OCI-LY3 (cell line): Measurements from ENCODE around the gene INTS12.

ENCODE experiments used
- H2AFZ ChIP-seq: fragments of 200-600, 300-600 bp; shearing (Covaris generic); 2 replicates; pipeline ENCODE4 v1.6.0; 2014; ENCODE audit warnings: antibody characterized with exemption, low read depth, low read length
- H3K27ac ChIP-seq: fragments of 200-600, 300-600 bp; sonication (generic); 2 replicates; pipeline ENCODE4 v1.5.1; 2014; ENCODE audit warnings: mild to moderate bottlenecking, low read length, moderate library complexity, mixed read lengths
- H3K27me3 ChIP-seq: fragments of 200-600, 300-600 bp; sonication (generic); 2 replicates; pipeline ENCODE4 v1.6.1; 2014; ENCODE audit warnings: low read depth, low read length, mixed read lengths
- H3K36me3 ChIP-seq: fragments of 200-600, 300-600 bp; sonication (generic); replicated peaks from 2 replicates; pipeline ENCODE3; 2014; ENCODE audit warnings: low read depth, low read length, mixed read lengths
- H3K4me1 ChIP-seq: fragments of 300-600, 200-600 bp; sonication (generic); 2 replicates; pipeline ENCODE4 v1.6.1; 2014; ENCODE audit warnings: low read length, mixed read lengths
- H3K4me2 ChIP-seq: fragments of 200-600, 300-600 bp; sonication (generic); 2 replicates; pipeline ENCODE4 v1.6.1; 2014; ENCODE audit warnings: low read length, mixed read lengths
- H3K4me3 ChIP-seq: fragments of 300-600, 200-600 bp; sonication (generic); 2 replicates; pipeline ENCODE4 v1.5.1; 2014; ENCODE audit warnings: antibody characterized with exemption, mild to moderate bottlenecking, low read length, moderate library complexity
- H3K79me2 ChIP-seq: fragments of 300-600, 200-600 bp; shearing (Covaris generic); 2 replicates; pipeline ENCODE4 v1.6.1; 2014; ENCODE audit warnings: mild to moderate bottlenecking, low read length, mixed read lengths
- H3K9ac ChIP-seq: fragments of 300-600, 200-600 bp; shearing (Covaris generic); 2 replicates; pipeline ENCODE4 v1.6.0; 2014; ENCODE audit warnings: mild to moderate bottlenecking, low read length, moderate library complexity
- H3K9me3 ChIP-seq: fragments of 200-600, 300-600 bp; shearing (Covaris generic); 2 replicates; pipeline ENCODE4 v1.6.1; 2014; ENCODE audit warnings: low read length, mixed read lengths; ENCODE audit not compliant: insufficient read depth
- H4K20me1 ChIP-seq: fragments of 200-600, 300-600 bp; sonication (generic); 2 replicates; pipeline ENCODE4 v1.6.1; 2016; ENCODE audit warnings: low read length, mixed read lengths; ENCODE audit not compliant: insufficient read depth
- CTCF ChIP-seq: fragments of 200-600, 300-600 bp; sonication (generic); IDR thresholded peaks from 2 replicates; pipeline ENCODE4 v1.5.1; 2014; ENCODE audit warnings: antibody characterized with exemption, low read length, low read depth
- EZH2phosphoT487 ChIP-seq: fragments of 200-600 bp; shearing (Covaris generic); IDR thresholded peaks from 2 replicates; pipeline ENCODE4 v1.6.1; 2018; ENCODE audit warnings: antibody characterized with exemption, mixed run types, low read depth

The INTS12 gene

GRCh38 chr4:105661028-105661427 is 47.5 kb downstream of the INTS12 start:
- TF ChIP-seq EZH2phosphoT487: no peak
- TF ChIP-seq CTCF: no peak
- no peaks in the 10 kb centered on the region for H4K20me1 ChIP-seq
- no peak overlapping the region for H2AFZ ChIP-seq
- no peak overlapping the region for H3K4me2 ChIP-seq
- H3K27ac ChIP-seq: no peak overlapping the region
- H3K9me3 ChIP-seq: no peaks in the 10 kb centered on the region
- H3K36me3 ChIP-seq: no peaks in the 10 kb centered on the region
- no peaks in the 10 kb centered on the region for H3K27me3 ChIP-seq
- no peak overlapping the region for H3K9ac ChIP-seq
- H3K4me3 ChIP-seq: no peak overlapping the region
- no peaks in the 10 kb centered on the region for H3K79me2 ChIP-seq
- H3K4me1 ChIP-seq: peaks cover 17% of the 10 kb centered on the region

GRCh38 chr4:105659190-105659589 is 49.3 kb downstream of the INTS12 start:
- Histone ChIP-seq H4K20me1 (no peaks in the 10 kb centered on the region), H2AFZ (no peak overlapping the region; the same call in 1 of the 2 replicates), H3K27ac (no peak overlapping the region), H3K9ac (no peak overlapping the region), H3K36me3 (no peaks in the 10 kb centered on the region), H3K4me1 (peaks cover 17% of the 10 kb centered on the region), H3K4me2 (no peak overlapping the region), H3K9me3 (no peaks in the 10 kb centered on the region), H3K79me2 (no peaks in the 10 kb centered on the region), H3K27me3 (no peaks in the 10 kb centered on the region), H3K4me3 (no peak overlapping the region)
- TF ChIP-seq EZH2phosphoT487 (no peak), CTCF (no peak)

- Histone ChIP-seq H3K4me3 (no peak overlapping the region), H3K4me2 (no peak overlapping the region), H3K9me3 (no peaks in the 10 kb centered on the region), H3K9ac (no peak overlapping the region), H2AFZ (no peak overlapping the region), H3K79me2 (no peaks in the 10 kb centered on the region), H3K27ac (no peak overlapping the region), H3K4me1 (peaks cover 11% of the 10 kb centered on the region), H3K36me3 (no peaks in the 10 kb centered on the region), H3K27me3 (no peaks in the 10 kb centered on the region), H4K20me1 (no peaks in the 10 kb centered on the region)
- TF ChIP-seq CTCF (no peak), EZH2phosphoT487 (no peak)
Measured at GRCh38 chr4:105657117-105657765, 51.2 kb downstream of the INTS12 start.

GRCh38 chr4:105652286-105652888 is 56.1 kb downstream of the INTS12 start:
- Histone ChIP-seq H3K4me2 (no peak overlapping the region), H3K9me3 (no peaks in the 10 kb centered on the region)

More at GRCh38 chr4:105652286-105652888, 56.1 kb downstream of the INTS12 start:
- H3K27ac ChIP-seq: no peak overlapping the region
- no peaks in the 10 kb centered on the region for H3K79me2 ChIP-seq
- H3K36me3 ChIP-seq: no peaks in the 10 kb centered on the region
- no peaks in the 10 kb centered on the region for H3K27me3 ChIP-seq
- no peaks in the 10 kb centered on the region for H3K4me1 ChIP-seq
- no peak for TF ChIP-seq EZH2phosphoT487
- no peak for TF ChIP-seq CTCF
- no peak overlapping the region for H3K4me3 ChIP-seq
- no peaks in the 10 kb centered on the region for H4K20me1 ChIP-seq
- H2AFZ ChIP-seq: no peak overlapping the region
- no peak overlapping the region for H3K9ac ChIP-seq
